CD4-positive, alpha-beta T cell treated with Interleukin-4 for 4 hours (primary cell): ENCODE measurements around the gene CRAMP1.
"Not testable (repeated sequence)": the region's sequence is repeated elsewhere in the genome, so short reads cannot be mapped to it uniquely, and the experiment has no call there.

Experiments
- DNase-seq: peaks from one replicate; pipeline ENCODE4 v3.0.0-alpha.2; 2020

The CRAMP1 gene

GRCh38 chr16:1690810-1691209, 78.7 kb downstream of the CRAMP1 start:
- no peak for DNase-seq

- DNase-seq, result no peak
Measured at GRCh38 chr16:1691276-1691675, 79.1 kb downstream of the CRAMP1 start.

- no peak for DNase-seq
Measured at GRCh38 chr16:1691956-1692355, 79.8 kb downstream of the CRAMP1 start.

- DNase-seq, result no peak
Measured at GRCh38 chr16:1696863-1697262, 84.7 kb downstream of the CRAMP1 start.

- DNase-seq, result no peak
Measured at GRCh38 chr16:1698680-1699079, 86.5 kb downstream of the CRAMP1 start.

GRCh38 chr16:1700246-1700645, 88.1 kb downstream of the CRAMP1 start:
- DNase-seq, result no peak

- no peak for DNase-seq
Measured at GRCh38 chr16:1701216-1701878, 89.2 kb downstream of the CRAMP1 start.

- peak; percentile 16 for DNase-seq
Measured at GRCh38 chr16:1705324-1705687, 93.1 kb downstream of the CRAMP1 start.

GRCh38 chr16:1705688-1706385, 93.7 kb downstream of the CRAMP1 start, which contains the start of gene MAPK8IP3:
Gene MAPK8IP3 (plus strand): TSS chr16:1706195. CDS start chr16:1706340, 145 bp downstream.
- peak; percentile 89 for DNase-seq

GRCh38 chr16:1706386-1707192, 94.4 kb downstream of the CRAMP1 start:
- DNase-seq, result peak; percentile 32

GRCh38 chr16:1707193-1707790, 95.1 kb downstream of the CRAMP1 start:
- no peak for DNase-seq

- DNase-seq, result no peak
Measured at GRCh38 chr16:1708083-1708767, 96.1 kb downstream of the CRAMP1 start.

GRCh38 chr16:1708768-1709180, 96.6 kb downstream of the CRAMP1 start:
- DNase-seq, result peak; percentile 1

- DNase-seq, result no peak
Measured at GRCh38 chr16:1709356-1709755, 97.2 kb downstream of the CRAMP1 start.

GRCh38 chr16:1710811-1711507, 98.8 kb downstream of the CRAMP1 start:
- no peak for DNase-seq

- DNase-seq, result no peak
Measured at GRCh38 chr16:1712791-1713261, 100.7 kb downstream of the CRAMP1 start.

GRCh38 chr16:1713331-1713730, 101.2 kb downstream of the CRAMP1 start:
- DNase-seq, result no peak

GRCh38 chr16:1713933-1714332, 101.8 kb downstream of the CRAMP1 start:
- no peak for DNase-seq

GRCh38 chr16:1715220-1715619, 103.1 kb downstream of the CRAMP1 start:
- DNase-seq, result no peak

- DNase-seq, result not testable (repeated sequence)
Measured at GRCh38 chr16:1718236-1718635, 106.1 kb downstream of the CRAMP1 start.

GRCh38 chr16:1719559-1720229, 107.5 kb downstream of the CRAMP1 start:
- peak; percentile 8 for DNase-seq
